Stimulated activated naive B cell treated with anti-CD40 and anti-IgM and Interleukin-4, amounts not matched to agents 10 μg/mL and 1 μg/mL and 100 μg/mL, for 72 hours (primary cell): ENCODE results near the gene FAM187B.

ENCODE experiments used
- ATAC-seq, 2 donors: fragments of 150-1000 bp; cut with Tn5 transposase; replicated peaks; 2 replicates each; pipeline ENCODE4 v1.10.0; 2021; ENCODE audit warnings: moderate library complexity in 1 of 2
- DNase-seq: peaks from one replicate; pipeline ENCODE4 v3.0.0; 2021
- H3K27ac Mint-ChIP-seq: one replicate; pipeline ENCODE4 v1.8.0; 2022; ENCODE audit warnings: mild to moderate bottlenecking, mixed read lengths
- H3K27me3 Mint-ChIP-seq, 2 donors: one replicate each; pipeline ENCODE4 v1.8.0; 2022; ENCODE audit warnings: mixed read lengths in 2 of 2
- H3K36me3 Mint-ChIP-seq, 2 donors: one replicate each; pipeline ENCODE4 v1.8.0; 2022; ENCODE audit warnings: mixed read lengths in 2 of 2, mild to moderate bottlenecking in 1 of 2
- H3K4me1 Mint-ChIP-seq, 2 donors: one replicate each; pipeline ENCODE4 v1.8.0; 2022; ENCODE audit warnings: mixed read lengths in 2 of 2, mild to moderate bottlenecking in 1 of 2
- H3K4me3 Mint-ChIP-seq, 2 donors: one replicate each; pipeline ENCODE4 v1.8.0; 2022; ENCODE audit warnings: mild to moderate bottlenecking in 2 of 2, mixed read lengths in 2 of 2, moderate library complexity in 1 of 2
- H3K9me3 Mint-ChIP-seq, 2 donors: one replicate each; pipeline ENCODE4 v1.8.0; 2022; ENCODE audit warnings: mixed read lengths in 2 of 2, mild to moderate bottlenecking in 1 of 2

The FAM187B gene

DNA sequence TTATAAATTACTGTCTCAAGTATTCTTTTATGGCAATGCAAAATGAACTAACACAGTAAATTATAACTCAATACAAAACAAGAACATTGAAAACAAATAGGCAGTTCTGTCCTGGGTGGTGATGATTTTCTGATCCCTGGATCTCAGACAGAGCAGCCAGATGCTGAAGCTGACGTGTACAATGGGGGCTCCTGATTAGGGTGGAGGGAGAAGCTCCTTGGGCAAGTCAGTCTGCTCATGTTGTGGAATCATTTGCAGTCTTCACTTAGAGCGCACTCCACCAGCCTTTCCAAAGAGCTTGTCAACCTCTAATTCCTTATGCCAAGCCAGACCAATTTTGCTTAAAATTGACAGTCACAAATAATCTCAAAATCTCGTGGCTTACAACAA lies 52.4 kb downstream of the FAM187B start:
- DNase-seq (no peak), ATAC-seq (no peak)
- Mint-ChIP-seq H3K27me3 (no peaks in the 10 kb centered on the region), H3K36me3 (peaks cover 2 to 9% of the 10 kb centered on the region in 2 donors), H3K27ac (no peak overlapping the region), H3K4me1 (peaks cover 12 to 39% of the 10 kb centered on the region in 2 donors), H3K4me3 (no peak overlapping the region), H3K9me3 (peaks cover 5 to 7% of the 10 kb centered on the region in 2 donors)
